ENCODE data around the gene PSPH. TPM values are rescaled to one million over a fixed set of nuclear protein-coding genes. Genes with fewer than 3 reads are reported as not detected.

PSPH gene
- total RNA-seq, 1 experiment from 2014 or later: 50.7 TPM

GRCh38 chr7:56062382-56062781 is 11.1 kb upstream of the PSPH start:
- H3K9ac ChIP-seq (ENCODE audit: low read length): peak overlapping the region; percentile 27
- ChIA-PET CTCF (interaction anchor here (1.4 kb wide), 2 partner anchors 11 to 13 kb away, joined by 3 to 5 read pairs; partner anchors contain the start of genes CCT6A and PSPH), RAD21 (ENCODE audit: low non-redundant PET in 1 of 2, low total read pairs in 2 of 2, uncharacterized antibody in 2 of 2, unreplicated experiment in 2 of 2) (interaction anchor here in 1 of 2 experiments (0.6 kb wide), 1 partner anchor 11 kb away, joined by 3 read pairs; no protein-coding TSS in a partner anchor), POLR2A (interaction anchor here (1.2 to 6.5 kb wide), 2 partner anchors 9 to 11 kb away, joined by 5 to 64 read pairs; partner anchors contain the start of genes CCT6A and PSPH)
- H4K20me1 ChIP-seq (ENCODE audit: insufficient read depth): peaks cover 21% of the 10 kb centered on the region
- no peak overlapping the region for H3K4me3 ChIP-seq (replicated peaks in 1 of 2; ENCODE audit: low read depth in 1 of 2, low read length in 2 of 2)
- H2AFZ ChIP-seq (ENCODE audit: low read depth, low read length, poor library complexity, severe bottlenecking): no peak overlapping the region
- H3K4me2 ChIP-seq (ENCODE audit: low read length): peak overlapping the region; percentile 85
- H3K4me1 ChIP-seq (ENCODE audit: control insufficient read depth in 1 of 2, insufficient read depth in 2 of 2, low read length in 2 of 2): peaks cover 32 to 63% of the 10 kb centered on the region in 2 experiments
- peaks cover 30 to 58% of the 10 kb centered on the region in 2 experiments for H3K36me3 ChIP-seq (ENCODE audit: control insufficient read depth in 1 of 2, insufficient read depth in 2 of 2, low read length in 2 of 2)
- H3K9me3 ChIP-seq (ENCODE audit: control insufficient read depth in 1 of 2, insufficient read depth in 1 of 2, low read depth in 1 of 2, low read length in 2 of 2): no peaks in the 10 kb centered on the region
- H3K27me3 ChIP-seq (ENCODE audit: insufficient read depth, low read length): no peaks in the 10 kb centered on the region
- intact Hi-C loops (cut with micrococcal nuclease): no loop called here
- H3K9me2 ChIP-seq (ENCODE audit: insufficient read depth): no peaks in the 10 kb centered on the region
- DNase-seq (ENCODE audit: low read depth, low spot score) (peak; percentile 57), ATAC-seq (peak; percentile 22; the same call in 1 of the 2 replicates)
- TF ChIP-seq FOSL1 (IDR thresholded peaks at IDR 0.05; ENCODE audit: low read depth) (peak; percentile 62; the same call in 1 of the 2 replicates), SP1 (IDR thresholded peaks at IDR 0.05; ENCODE audit: low read depth) (peak; percentile 45; the same call in 1 of the 2 replicates), JUND (IDR thresholded peaks at IDR 0.05) (peak; percentile 77)
- TF ChIP-seq, protein P1, sequence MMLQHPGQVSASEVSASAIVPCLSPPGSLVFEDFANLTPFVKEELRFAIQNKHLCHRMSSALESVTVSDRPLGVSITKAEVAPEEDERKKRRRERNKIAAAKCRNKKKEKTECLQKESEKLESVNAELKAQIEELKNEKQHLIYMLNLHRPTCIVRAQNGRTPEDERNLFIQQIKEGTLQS (IDR thresholded peaks at IDR 0.05): no peak
- TF ChIP-seq, protein P2, sequence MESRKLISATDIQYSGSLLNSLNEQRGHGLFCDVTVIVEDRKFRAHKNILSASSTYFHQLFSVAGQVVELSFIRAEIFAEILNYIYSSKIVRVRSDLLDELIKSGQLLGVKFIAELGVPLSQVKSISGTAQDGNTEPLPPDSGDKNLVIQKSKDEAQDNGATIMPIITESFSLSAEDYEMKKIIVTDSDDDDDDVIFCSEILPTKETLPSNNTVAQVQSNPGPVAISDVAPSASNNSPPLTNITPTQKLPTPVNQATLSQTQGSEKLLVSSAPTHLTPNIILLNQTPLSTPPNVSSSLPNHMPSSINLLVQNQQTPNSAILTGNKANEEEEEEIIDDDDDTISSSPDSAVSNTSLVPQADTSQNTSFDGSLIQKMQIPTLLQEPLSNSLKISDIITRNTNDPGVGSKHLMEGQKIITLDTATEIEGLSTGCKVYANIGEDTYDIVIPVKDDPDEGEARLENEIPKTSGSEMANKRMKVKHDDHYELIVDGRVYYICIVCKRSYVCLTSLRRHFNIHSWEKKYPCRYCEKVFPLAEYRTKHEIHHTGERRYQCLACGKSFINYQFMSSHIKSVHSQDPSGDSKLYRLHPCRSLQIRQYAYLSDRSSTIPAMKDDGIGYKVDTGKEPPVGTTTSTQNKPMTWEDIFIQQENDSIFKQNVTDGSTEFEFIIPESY (IDR thresholded peaks at IDR 0.05; ENCODE audit: extremely low read depth, insufficient replicate concordance, low read length): no peak
- no TSS peak for BruUV-seq (replicated peaks)
- peak overlapping the region; percentile 98 for H3K27ac ChIP-seq (ENCODE audit: low read depth, low read length)
- H3K79me2 ChIP-seq (ENCODE audit: insufficient read depth, low read length): peaks cover 79% of the 10 kb centered on the region

GRCh38 chr7:56053993-56054392 is 2.7 kb upstream of the PSPH start:
- BruUV-seq (replicated peaks): no TSS peak
- Histone ChIP-seq H3K79me2 (ENCODE audit: insufficient read depth, low read length) (peaks cover 96% of the 10 kb centered on the region), H3K4me1 (ENCODE audit: control insufficient read depth in 1 of 2, insufficient read depth in 2 of 2, low read length in 2 of 2) (peaks cover 15 to 31% of the 10 kb centered on the region in 2 experiments), H3K9ac (ENCODE audit: low read length) (no peak overlapping the region), H4K20me1 (ENCODE audit: insufficient read depth) (peaks cover 25% of the 10 kb centered on the region; the same call in 1 of the 2 replicates), H3K36me3 (ENCODE audit: control insufficient read depth in 1 of 2, insufficient read depth in 2 of 2, low read length in 2 of 2) (peaks cover 51 to 53% of the 10 kb centered on the region in 2 experiments), H3K4me2 (ENCODE audit: low read length) (no peak overlapping the region; the same call in 1 of the 2 replicates), H3K27ac (ENCODE audit: low read depth, low read length) (no peak overlapping the region), H3K9me2 (ENCODE audit: insufficient read depth) (no peaks in the 10 kb centered on the region), H3K27me3 (ENCODE audit: insufficient read depth, low read length) (no peaks in the 10 kb centered on the region), H2AFZ (ENCODE audit: low read depth, low read length, poor library complexity, severe bottlenecking) (no peak overlapping the region), H3K9me3 (ENCODE audit: control insufficient read depth in 1 of 2, insufficient read depth in 1 of 2, low read depth in 1 of 2, low read length in 2 of 2) (no peaks in the 10 kb centered on the region), H3K4me3 (replicated peaks in 1 of 2; ENCODE audit: low read depth in 1 of 2, low read length in 2 of 2) (no peak overlapping the region)
- CTCF ChIA-PET: no interaction called here
- intact Hi-C loops (cut with micrococcal nuclease): no loop called here
- ATAC-seq: no peak
- no peak for TF ChIP-seq JUND (IDR thresholded peaks at IDR 0.05)
- no peak for TF ChIP-seq CTCF (IDR thresholded peaks at IDR 0.05 in 2 of 3, conservative IDR thresholded peaks at IDR 0.05 in 1 of 3; ENCODE audit: borderline replicate concordance in 1 of 3, insufficient read depth in 1 of 3, low read depth in 2 of 3, low read length in 2 of 3)
- TF ChIP-seq POLR2AphosphoS5 (IDR thresholded peaks at IDR 0.05; ENCODE audit: low read depth, low read length): no peak
- TF ChIP-seq, protein P1 (IDR thresholded peaks at IDR 0.05): no peak
- no peak for TF ChIP-seq ZNF274 (IDR thresholded peaks at IDR 0.05; ENCODE audit: low read depth, low read length)
- no peak for TF ChIP-seq CEBPB (IDR thresholded peaks at IDR 0.05; ENCODE audit: low read depth)
- no peak for TF ChIP-seq EZH2phosphoT487 (IDR thresholded peaks at IDR 0.05; ENCODE audit: borderline replicate concordance)
- no peak for TF ChIP-seq SIN3A (IDR thresholded peaks at IDR 0.05; ENCODE audit: low read depth)
- TF ChIP-seq, protein P3, sequence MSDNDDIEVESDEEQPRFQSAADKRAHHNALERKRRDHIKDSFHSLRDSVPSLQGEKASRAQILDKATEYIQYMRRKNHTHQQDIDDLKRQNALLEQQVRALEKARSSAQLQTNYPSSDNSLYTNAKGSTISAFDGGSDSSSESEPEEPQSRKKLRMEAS (IDR thresholded peaks at IDR 0.05): no peak
- no peak for TF ChIP-seq ZFX (IDR thresholded peaks at IDR 0.05)
- TF ChIP-seq EGR1 (IDR thresholded peaks at IDR 0.05; ENCODE audit: low read depth): no peak
- DNase-seq (ENCODE audit: low read depth, low spot score): no peak
- POLR2A ChIA-PET: interaction anchor here (0.6 to 1.8 kb wide), 2 partner anchors 9 to 11 kb away, joined by 5 read pairs; no protein-coding TSS in a partner anchor
- RAD21 ChIA-PET (ENCODE audit: low non-redundant PET in 1 of 2, low total read pairs in 2 of 2, uncharacterized antibody in 2 of 2, unreplicated experiment in 2 of 2): no interaction called here
